Fibroblast of skin of right quadriceps (primary cell): ENCODE data around the gene LTBP3.
A peak's percentile ranks its signal among the peaks of the same experiment; 100 is the strongest.
"Not testable (repeated sequence)": the region's sequence is repeated elsewhere in the genome, so short reads cannot be mapped to it uniquely, and the experiment has no call there.

ENCODE experiments used
- DNase-seq: peaks from one replicate; pipeline ENCODE4 v3.0.0-alpha.2; 2013

LTBP3 gene

GRCh38 chr11:65535102-65535501 lies 23.1 kb downstream of the LTBP3 start:
- DNase-seq: no peak

DNA sequence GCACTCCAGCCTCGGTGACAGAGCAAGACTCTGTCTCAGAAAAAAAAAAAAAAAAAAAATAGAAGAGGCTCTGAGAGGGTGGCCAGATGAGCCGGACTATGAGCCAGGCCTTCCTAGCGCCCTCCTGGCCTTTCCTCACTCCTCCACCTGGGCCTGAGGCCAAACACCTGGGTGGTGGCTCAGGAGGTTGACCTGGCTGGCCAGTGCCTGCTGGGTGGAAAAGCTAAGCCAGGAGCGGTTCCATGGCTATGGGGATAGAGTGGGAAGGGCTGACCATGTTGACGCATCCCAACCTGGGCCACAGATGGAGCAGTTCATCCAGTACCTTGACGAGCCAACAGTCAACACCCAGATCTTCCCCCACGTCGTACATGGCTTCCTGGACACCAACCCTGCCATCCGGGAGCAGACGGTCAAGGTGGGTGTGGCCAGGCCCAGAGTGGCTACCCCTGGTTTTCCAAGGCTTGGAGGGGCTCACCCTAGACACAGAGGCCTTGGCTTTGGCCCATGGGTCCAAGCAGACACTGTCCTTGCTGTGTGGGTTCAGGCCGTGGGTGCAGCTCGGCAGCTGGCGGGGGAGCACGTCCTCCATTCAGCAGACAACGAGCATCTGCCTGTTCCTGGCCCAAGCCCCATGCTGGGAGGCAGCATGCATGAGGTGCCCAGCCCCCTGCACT lies 25.6 kb downstream of the LTBP3 start:
- no peak for DNase-seq

- DNase-seq: no peak
Measured at GRCh38 chr11:65530157-65530496, 28.0 kb downstream of the LTBP3 start.

GRCh38 chr11:65529475-65530156 lies 28.5 kb downstream of the LTBP3 start:
- DNase-seq: no peak

DNA sequence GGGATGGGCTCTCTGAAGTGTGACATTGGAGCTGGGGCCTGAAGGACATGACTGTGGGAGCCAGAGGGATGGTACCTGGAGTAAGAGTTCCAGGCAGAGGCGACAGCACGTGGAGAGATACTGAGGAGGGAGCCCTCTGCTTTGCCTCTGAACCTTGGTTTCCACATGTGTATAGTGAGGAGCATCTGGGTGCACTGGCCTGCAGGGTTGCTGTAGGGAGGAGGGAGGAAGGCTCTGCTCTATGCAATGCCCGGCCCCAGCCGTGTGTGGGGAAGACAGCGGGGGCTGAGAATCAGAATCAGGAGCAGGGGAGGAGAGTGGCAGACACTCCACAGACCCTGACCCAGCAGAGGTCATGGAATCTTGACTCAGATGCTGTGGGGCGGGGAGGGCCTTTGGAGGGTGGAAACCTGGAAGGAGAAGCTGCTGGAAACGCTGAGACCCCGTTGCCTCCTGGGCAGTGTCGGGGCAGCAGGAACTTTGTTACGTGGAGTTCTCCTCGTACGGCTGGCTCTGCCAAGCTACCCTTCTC lies 29.3 kb downstream of the LTBP3 start:
- no peak for DNase-seq

DNA sequence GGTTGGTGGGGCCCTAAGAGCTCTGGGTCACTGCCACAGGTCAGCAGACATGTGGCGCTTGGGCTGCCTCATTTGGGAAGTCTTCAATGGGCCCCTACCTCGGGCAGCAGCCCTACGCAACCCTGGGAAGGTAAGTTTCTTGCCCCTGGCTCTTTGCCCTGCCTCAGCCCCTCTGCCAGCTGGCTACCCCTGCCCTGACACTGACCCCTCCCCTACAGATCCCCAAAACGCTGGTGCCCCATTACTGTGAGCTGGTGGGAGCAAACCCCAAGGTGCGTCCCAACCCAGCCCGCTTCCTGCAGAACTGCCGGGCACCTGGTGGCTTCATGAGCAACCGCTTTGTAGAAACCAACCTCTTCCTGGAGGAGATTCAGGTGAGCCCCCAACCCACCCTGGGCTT lies 31.4 kb downstream of the LTBP3 start:
- DNase-seq: no peak

DNA sequence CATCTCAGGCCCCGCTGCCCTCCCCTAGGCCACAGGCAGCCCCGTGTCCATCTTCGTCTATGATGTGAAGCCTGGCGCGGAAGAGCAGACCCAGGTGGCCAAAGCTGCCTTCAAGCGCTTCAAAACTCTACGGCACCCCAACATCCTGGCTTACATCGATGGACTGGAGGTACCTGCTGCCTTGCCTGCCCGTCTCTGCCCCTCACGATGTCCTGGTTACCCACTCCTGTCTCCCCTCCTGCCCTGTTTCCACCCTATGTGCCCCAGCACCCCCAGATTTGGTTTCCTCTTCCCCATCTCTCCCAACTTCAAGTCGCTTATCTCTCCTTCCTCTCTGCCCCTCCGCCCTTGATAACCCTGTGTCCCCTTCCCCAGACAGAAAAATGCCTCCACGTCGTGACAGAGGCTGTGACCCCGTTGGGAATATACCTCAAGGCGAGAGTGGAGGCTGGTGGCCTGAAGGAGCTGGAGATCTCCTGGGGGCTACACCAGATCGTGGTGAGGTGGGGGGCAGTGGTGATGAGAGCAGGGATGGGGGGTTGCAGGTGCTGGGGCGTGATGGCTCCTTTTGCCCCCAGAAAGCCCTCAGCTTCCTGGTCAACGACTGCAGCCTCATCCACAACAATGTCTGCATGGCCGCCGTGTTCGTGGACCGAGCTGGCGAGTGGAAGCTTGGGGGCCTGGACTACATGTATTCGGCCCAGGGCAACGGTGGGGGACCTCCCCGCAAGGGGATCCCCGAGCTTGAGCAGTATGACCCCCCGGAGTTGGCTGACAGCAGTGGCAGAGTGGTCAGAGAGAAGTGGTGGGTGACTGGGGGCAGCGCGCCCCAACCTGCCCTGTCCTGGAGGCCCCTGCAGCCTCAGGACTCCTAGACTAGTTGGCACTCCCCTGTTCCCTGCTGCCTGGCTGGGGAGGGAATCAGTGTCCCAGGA lies 32.3 kb downstream of the LTBP3 start:
- no peak for DNase-seq

GRCh38 chr11:65524741-65525545 lies 33.2 kb downstream of the LTBP3 start, which contains the start of gene SCYL1:
Gene SCYL1 (plus strand): TSS chr11:65525083. CDS start chr11:65525154, 71 bp downstream.
- peak; percentile 81 for DNase-seq

GRCh38 chr11:65524014-65524740 lies 34.0 kb downstream of the LTBP3 start:
- no peak for DNase-seq

- DNase-seq: not testable (repeated sequence)
Measured at GRCh38 chr11:65523631-65523968, 34.6 kb downstream of the LTBP3 start.

GRCh38 chr11:65522718-65523630 lies 35.2 kb downstream of the LTBP3 start:
- not testable (repeated sequence) for DNase-seq

- DNase-seq: not testable (repeated sequence)
Measured at GRCh38 chr11:65521777-65522521, 36.2 kb downstream of the LTBP3 start.

DNA sequence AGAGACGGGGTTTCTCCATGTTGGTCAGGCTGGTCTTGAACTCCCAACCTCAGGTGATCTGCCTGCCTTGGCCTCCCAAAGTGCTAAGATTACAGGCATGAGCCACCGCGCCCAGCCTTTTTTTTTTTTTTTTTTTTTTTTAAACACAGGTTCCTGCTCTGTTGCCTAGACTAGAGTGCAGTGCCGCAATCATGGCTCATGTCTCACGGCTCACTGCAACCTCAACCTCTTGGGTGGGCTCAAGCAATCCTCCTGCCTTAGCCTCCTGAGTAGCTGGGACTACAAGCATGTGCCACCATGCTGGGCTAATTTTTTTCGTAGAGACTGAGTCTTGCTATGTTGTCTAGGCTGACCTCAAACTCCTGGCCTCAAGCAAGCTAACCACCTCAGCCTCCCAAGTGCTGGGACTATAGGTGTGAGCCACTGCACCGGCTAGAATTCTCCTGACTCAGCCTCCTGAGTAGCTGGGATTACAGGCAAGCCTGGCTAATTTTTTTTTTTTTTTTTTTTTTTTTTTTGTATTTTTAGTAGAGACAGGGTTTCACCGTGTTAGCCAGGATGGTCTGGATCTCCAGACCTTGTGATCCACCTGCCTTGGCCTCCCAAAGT lies 39.1 kb downstream of the LTBP3 start:
- DNase-seq: not testable (repeated sequence)

DNA sequence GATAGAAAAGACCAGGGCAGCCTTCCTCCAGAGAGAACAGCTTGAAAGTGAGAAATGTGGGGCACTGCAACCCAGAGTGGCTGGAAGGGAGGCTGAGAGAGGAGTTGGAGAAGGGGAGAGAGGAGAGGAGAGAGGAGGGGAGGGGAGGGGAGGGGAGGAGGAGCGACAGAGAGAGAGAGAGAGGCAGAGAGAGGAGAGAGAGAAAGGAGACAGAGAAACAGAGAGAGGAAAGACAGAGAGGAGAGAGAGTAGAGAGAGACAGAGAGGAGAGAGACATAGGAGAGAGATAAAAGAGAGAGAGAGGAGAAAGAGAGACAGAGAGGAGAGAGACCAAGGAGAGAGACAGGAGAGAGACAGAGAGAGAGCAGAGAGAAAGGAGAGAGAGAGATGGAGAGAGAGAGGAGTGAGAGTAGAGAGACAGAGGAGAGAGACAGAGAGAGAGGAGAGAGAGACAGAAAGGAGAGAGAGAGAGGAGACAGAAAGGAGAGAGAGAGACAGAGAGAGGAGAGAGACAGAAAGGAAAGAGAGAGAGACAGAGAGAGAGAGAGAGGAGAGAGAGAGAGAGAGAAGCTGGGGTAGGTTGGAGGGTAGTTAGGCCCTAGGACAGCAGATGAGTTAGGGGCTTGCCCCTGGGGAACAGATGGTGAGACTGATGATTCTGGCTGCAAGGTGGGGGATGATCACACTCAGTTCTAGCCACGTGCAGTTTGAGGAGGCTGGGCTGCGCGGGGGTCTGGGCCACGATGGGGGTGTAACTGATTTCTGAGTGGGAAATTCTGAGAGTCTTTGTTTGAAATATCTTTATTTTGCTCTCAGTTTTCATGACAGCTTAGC lies 41.8 kb downstream of the LTBP3 start:
- DNase-seq: no peak

DNA sequence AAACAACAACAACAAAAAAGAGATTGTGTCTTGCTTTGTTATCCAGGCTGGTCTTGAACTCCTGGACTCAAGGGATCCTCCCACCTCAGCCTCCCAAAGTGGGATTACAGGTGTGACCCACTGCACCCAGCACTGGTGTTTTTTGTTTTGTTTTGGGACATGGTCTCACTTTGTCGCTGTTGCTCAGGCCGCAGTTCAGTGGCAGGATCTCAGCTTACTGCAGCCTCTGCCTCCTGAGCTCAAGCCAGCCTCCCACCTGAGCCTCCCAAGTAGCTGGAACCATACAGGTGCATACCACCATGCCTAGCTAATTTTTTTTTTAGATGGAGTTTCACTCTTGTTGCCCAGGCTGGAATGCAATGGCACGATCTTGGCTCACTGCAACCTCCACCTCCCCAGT lies 45.8 kb downstream of the LTBP3 start:
- not testable (repeated sequence) for DNase-seq

DNA sequence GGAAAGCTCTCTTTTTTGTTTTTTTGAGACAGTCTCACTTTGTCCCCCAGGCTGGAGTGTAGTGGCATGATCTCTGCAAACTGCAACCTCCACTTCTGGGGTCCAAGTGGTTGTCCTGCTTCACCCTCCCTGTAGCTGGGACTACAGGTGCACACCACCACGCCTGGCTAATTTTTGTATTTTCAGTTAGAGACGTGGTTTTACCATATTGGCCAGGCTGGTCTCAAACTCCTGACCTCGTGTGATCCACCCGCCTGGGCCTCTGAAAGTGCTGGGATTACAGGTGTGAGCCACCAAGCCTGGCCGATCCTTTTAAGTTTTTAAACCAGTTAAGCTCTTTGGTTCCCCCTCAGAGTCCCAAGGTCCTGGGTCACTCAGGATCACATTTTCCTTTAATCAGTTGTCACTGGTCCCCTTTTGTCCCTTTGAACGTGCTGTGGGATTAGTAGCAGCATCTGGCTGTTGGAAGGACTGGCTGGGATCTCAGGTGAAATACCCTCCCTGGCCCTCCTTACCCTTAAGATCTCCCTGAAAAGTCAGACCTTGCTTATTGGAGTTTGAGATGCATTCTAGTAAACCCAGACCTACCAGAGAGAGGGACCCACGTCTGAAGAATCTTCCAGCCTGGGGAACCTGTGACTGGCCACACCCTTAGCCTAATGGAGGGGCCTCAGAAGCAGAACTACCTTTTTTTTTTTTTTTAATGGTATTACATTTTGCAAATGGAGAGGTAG lies 51.2 kb downstream of the LTBP3 start:
- no peak for DNase-seq

DNA sequence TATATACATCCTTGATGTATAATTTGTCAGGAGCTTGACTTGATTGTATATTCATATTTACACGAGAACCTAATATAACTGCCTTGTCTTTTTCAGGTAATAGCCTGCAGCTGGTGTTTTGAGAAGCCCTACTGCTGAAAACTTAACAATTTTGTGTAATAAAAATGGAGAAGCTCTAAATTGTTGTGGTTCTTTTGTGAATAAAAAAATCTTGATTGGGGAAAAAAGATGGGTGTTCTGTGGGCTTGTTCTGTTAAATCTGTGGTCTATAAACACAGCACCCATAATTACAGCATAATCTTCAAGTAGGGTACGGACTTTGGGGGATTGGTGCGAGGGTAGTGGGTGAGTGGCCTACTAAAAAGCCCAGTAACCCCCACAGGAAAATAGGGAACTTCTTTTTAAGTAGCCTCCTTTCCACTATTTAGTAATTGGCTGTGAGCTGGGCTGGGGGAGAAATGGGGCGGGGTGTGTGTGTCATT lies 51.8 kb downstream of the LTBP3 start:
- no peak for DNase-seq
